GM12878 (cell line): Measurements from ENCODE around the gene SPAG16. TPM values are rescaled to one million over a fixed set of nuclear protein-coding genes. Genes with fewer than 3 reads are reported as not detected.

Experiments used
- ATAC-seq: fragments of 200-7000 bp; cut with Tn5 transposase; 3 replicates; pipeline ENCODE4 v1.9.1; 2020; ENCODE audit warnings: mild to moderate bottlenecking, moderate library complexity
- BruUV-seq: library from RNA; stranded (reverse); fragments of 400-500 nt; replicated peaks from 2 replicates; lab custom pipeline; 2021; lab: Mats Ljungman, UMichigan
- CTCF ChIA-PET: fragments of 300-600 bp; sonication (Branson Sonifier 250); formaldehyde crosslinking; extraction: SDS; loops from one replicate; lab custom pipeline; 2021; ENCODE audit warnings: inconsistent platforms; lab: Yijun Ruan, JAX
- POLR2A ChIA-PET: fragments of 350-600 bp; formaldehyde crosslinking; extraction: SDS; loops from one replicate; lab custom pipeline; 2021; ENCODE audit warnings: inconsistent platforms; lab: Charles Lee
- RAD21 ChIA-PET: fragments of 300-600 bp; sonication (Branson Sonifier 250); formaldehyde crosslinking; loops from one replicate; lab custom pipeline; 2023; ENCODE audit warnings: antibody characterized with exemption; ENCODE audit not compliant: unreplicated experiment; lab: Charles Lee
- SMC1A ChIA-PET: fragments of 300-600 bp; sonication (Branson Sonifier 250); formaldehyde crosslinking; loops from one replicate; lab custom pipeline; 2023; ENCODE audit not compliant: unreplicated experiment, uncharacterized antibody; lab: Charles Lee
- DNase-seq: peaks from one replicate; pipeline ENCODE4 v3.0.0-alpha.2; 2011; ENCODE audit warnings: low read depth, low spot score
- FAIRE-seq: peaks from 3 replicates; lab custom pipeline; 2011; peaks lifted over from hg19 to GRCh38; lab: Jason Lieb, UNC
- H2AFZ ChIP-seq: 2 replicates; pipeline ENCODE4 v1.6.0; 2011; ENCODE audit warnings: low read depth, low read length, control low read depth; ENCODE audit not compliant: control insufficient read depth
- H3K27ac ChIP-seq: 2 replicates; pipeline ENCODE4 v1.5.1; 2011; ENCODE audit warnings: control low read depth; ENCODE audit not compliant: control insufficient read depth, insufficient read depth
- H3K27me3 ChIP-seq, 2 experiments: replicated peaks in 1 of 2; 2 replicates each; pipeline versions ENCODE4 v1.6.0 to v1.6.1; 2011; ENCODE audit warnings: low read length in 1 of 2; ENCODE audit not compliant: control insufficient read depth in 2 of 2, insufficient read depth in 2 of 2
- H3K36me3 ChIP-seq, 2 experiments: 2 replicates each; pipeline ENCODE4 v1.5.1; 2011; ENCODE audit warnings: low read length in 1 of 2; ENCODE audit not compliant: control insufficient read depth in 2 of 2, insufficient read depth in 2 of 2
- H3K4me1 ChIP-seq: 2 replicates; pipeline ENCODE4 v1.6.1; 2011; ENCODE audit warnings: mild to moderate bottlenecking, low read length, moderate library complexity, mixed read lengths; ENCODE audit not compliant: control insufficient read depth, insufficient read depth
- H3K4me2 ChIP-seq: 2 replicates; pipeline ENCODE4 v1.6.0; 2011; ENCODE audit warnings: control low read depth; ENCODE audit not compliant: control insufficient read depth, insufficient read depth
- H3K4me3 ChIP-seq: fragments of 200-600 bp; sonication (generic); 2 replicates; pipeline ENCODE4 v1.5.1; 2016
- H3K79me2 ChIP-seq: 2 replicates; pipeline ENCODE4 v1.6.0; 2011; ENCODE audit warnings: low read length; ENCODE audit not compliant: control insufficient read depth, insufficient read depth
- H3K9ac ChIP-seq: 2 replicates; pipeline ENCODE4 v1.8.0; 2011; ENCODE audit warnings: low read length, control low read depth, mixed read lengths; ENCODE audit not compliant: control insufficient read depth, insufficient read depth
- H3K9me3 ChIP-seq: replicated peaks from 3 replicates; pipeline ENCODE4 v1.5.1; 2011; ENCODE audit warnings: mild to moderate bottlenecking, low read length; ENCODE audit not compliant: control insufficient read depth, insufficient read depth
- H4K20me1 ChIP-seq: 2 replicates; pipeline ENCODE4 v1.6.0; 2011; ENCODE audit not compliant: control insufficient read depth, insufficient read depth
- CHD1 ChIP-seq: IDR thresholded peaks from 2 replicates; pipeline ENCODE4 v1.6.1; 2012; ENCODE audit warnings: low read depth, low read length, improper control_type of control experiment
- EP300 ChIP-seq, 2 experiments: fragments of 150-350 bp in 1 of 2; IDR thresholded peaks; 2 replicates each; pipeline ENCODE4 v1.6.1; 2011 to 2012; ENCODE audit warnings: low read depth in 2 of 2, low read length in 2 of 2, borderline replicate concordance in 1 of 2, improper control_type of control experiment in 1 of 2, inconsistent platforms in 1 of 2; ENCODE audit not compliant: control insufficient read depth in 1 of 2
- MEF2A ChIP-seq: IDR thresholded peaks from 2 replicates; pipeline ENCODE4 v1.6.1; 2011; ENCODE audit warnings: low read depth, mild to moderate bottlenecking, low read length, moderate library complexity; ENCODE audit not compliant: insufficient read depth
- MLLT1 ChIP-seq: fragments of 450-650 bp; IDR thresholded peaks from 2 replicates; pipeline ENCODE4 v1.6.1; 2016; ENCODE audit warnings: mild to moderate bottlenecking
- NFIC ChIP-seq: IDR thresholded peaks from 2 replicates; pipeline ENCODE4 v1.6.1; 2012; ENCODE audit warnings: low read depth, mild to moderate bottlenecking, inconsistent platforms, low read length, moderate library complexity
- REST ChIP-seq: IDR thresholded peaks from 2 replicates; pipeline ENCODE4 v1.6.1; 2012; ENCODE audit warnings: mild to moderate bottlenecking, low read depth, low read length
- SKIL ChIP-seq: fragments of 450-650 bp; IDR thresholded peaks from 2 replicates; pipeline ENCODE4 v1.6.1; 2017; ENCODE audit warnings: mild to moderate bottlenecking, low read depth, inconsistent platforms; ENCODE audit not compliant: poor library complexity, severe bottlenecking
- SP1 ChIP-seq: IDR thresholded peaks from one replicate; pipeline ENCODE4 v1.6.1; 2011; ENCODE audit warnings: low read depth, low read length
- SUPT20H ChIP-seq: IDR thresholded peaks from 2 replicates; pipeline ENCODE4 v1.6.1; 2011; ENCODE audit warnings: low read depth, mild to moderate bottlenecking, low read length, moderate library complexity, borderline replicate concordance; ENCODE audit not compliant: control insufficient read depth
- TAF1 ChIP-seq: IDR thresholded peaks from 2 replicates; pipeline ENCODE4 v1.6.1; 2011; ENCODE audit warnings: mild to moderate bottlenecking, low read depth, low read length, borderline replicate concordance
- TCF12 ChIP-seq: IDR thresholded peaks from 2 replicates; pipeline ENCODE4 v1.6.1; 2011; ENCODE audit warnings: low read depth, mild to moderate bottlenecking, low read length
- USF1 ChIP-seq: IDR thresholded peaks from 2 replicates; pipeline ENCODE4 v1.6.1; 2011; ENCODE audit warnings: borderline replicate concordance, low read depth, mild to moderate bottlenecking, moderate library complexity, mixed read lengths, low read length; ENCODE audit not compliant: insufficient read depth; ENCODE audit errors: extremely low read length
- WGBS: methylation state at CpG from one replicate; pipeline ENCODE4 v1.1.6; 2016; ENCODE audit warnings: low lambda C conversion rate; ENCODE audit not compliant: insufficient replicate concordance, insufficient coverage; ENCODE audit errors: missing lambda C conversion rate; 5-methylcytosine and 5-hydroxymethylcytosine counted together
- in situ Hi-C: fragments of 300-500 bp; cut with MboI; formaldehyde crosslinking; loops from 9 replicates; pipeline ENCODE4 v1.14.3; 2018; ENCODE audit warnings: mixed read lengths
- intact Hi-C: fragments of 100-400 bp; cut with micrococcal nuclease; formaldehyde crosslinking; loops from one replicate; pipeline ENCODE4 v1.14.2; 2022; ENCODE audit not compliant: unreplicated experiment
- polyA plus RNA-seq, 11 experiments: library from polyadenylated mRNA; depleted of rRNA in 4 of 11; unstranded in 6 of 11; stranded (reverse) in 5 of 11; fragments of >200 nt; fragmentation: Nextera tagmentation in 4 of 11; fragmentation: Illumina TruSeq in 1 of 11; extraction: Ambion mirVana in 4 of 11; extraction: Trizol in 1 of 11; gene quantifications; 1 replicate in 1 of 11; 2 replicates in 10 of 11; pipeline versions ENCODE4 v1.2.1 to v1.2.3, GENCODE V29; 2011 to 2016; ENCODE audit warnings: inconsistent platforms in 2 of 11, missing spikeins in 2 of 11, low read depth in 1 of 11
- total RNA-seq, 4 experiments: library from RNA; depleted of rRNA in 3 of 4; stranded (reverse); fragments of >200 nt in 3 of 4; fragmentation: Illumina TruSeq in 1 of 4; extraction: Trizol in 1 of 4; gene quantifications; 2 replicates each; pipeline versions ENCODE4 v1.2.1 to v1.2.3, GENCODE V29; 2013 to 2021

The SPAG16 gene
- total and polyA plus RNA-seq, 10 of the 15 experiments (the other 5 are each of a cell fraction or from before 2014, with no cell fraction given), result 6.0 to 25.0 (median 15.2) TPM

- intact Hi-C loops (loop anchor here (10.0 kb wide), 1 partner anchor 1567 kb away; the partner anchor contains the start of gene BARD1), in situ Hi-C loops (loop anchor here (25.0 kb wide), 1 partner anchor 1500 kb away; no protein-coding TSS in a partner anchor)
- peak overlapping the region; percentile 91 for H3K4me2 ChIP-seq
- POLR2A ChIA-PET, result interaction anchor here (1.7 to 13.8 kb wide), 2 partner anchors 86 to 215 kb away, joined by 7 to 232 read pairs; partner anchors contain the start of gene IKZF2
- RAD21 ChIA-PET, result interaction anchor here (1.0 to 15.7 kb wide), 6 partner anchors 46 to 1569 kb away, joined by 3 to 540 read pairs (median 7); partner anchors contain the start of genes IKZF2 and SPAG16
- H3K9me3 ChIP-seq, result no peaks in the 10 kb centered on the region
- no peaks in the 10 kb centered on the region for H4K20me1 ChIP-seq
- H3K4me3 ChIP-seq, result peak overlapping the region; percentile 71
- no TSS peak for BruUV-seq
- peaks cover 42% of the 10 kb centered on the region for H3K4me1 ChIP-seq
- 0% methylated on average over 2 of the region's 2 CpGs for WGBS
- H3K36me3 ChIP-seq, result no peaks in the 10 kb centered on the region
- H3K27me3 ChIP-seq, result no peaks in the 10 kb centered on the region
- DNase-seq (no peak), ATAC-seq (no peak), FAIRE-seq (no peak)
- H2AFZ ChIP-seq, result no peak overlapping the region
- CTCF ChIA-PET, result interaction anchor here (0.6 to 4.8 kb wide), 3 partner anchors 87 to 388 kb away, joined by 3 to 29 read pairs (median 3); partner anchors contain the start of gene IKZF2
- H3K27ac ChIP-seq, result peak overlapping the region; percentile 98
- H3K9ac ChIP-seq, result peak overlapping the region; percentile 89
- peaks cover 77% of the 10 kb centered on the region for H3K79me2 ChIP-seq
- SMC1A ChIA-PET, result interaction anchor here (14.5 to 15.7 kb wide), 2 partner anchors 82 to 219 kb away, joined by 237 to 467 read pairs; partner anchors contain the start of gene IKZF2
- TF ChIP-seq USF1 (no peak), TCF12 (no peak), REST (no peak), NFIC (peak; percentile 53; the same call in 1 of the 2 replicates), SKIL (peak; percentile 21), MEF2A (no peak), MLLT1 (peak; percentile 98), CHD1 (peak; percentile 86; the same call in 1 of the 2 replicates), TAF1 (peak; percentile 38; the same call in 1 of the 2 replicates), EP300 (IDR thresholded peaks at IDR 0.05; ENCODE audit: borderline replicate concordance in 1 of 2, control insufficient read depth in 1 of 2, low read depth in 2 of 2, low read length in 2 of 2) (no peak), SP1 (no peak), SUPT20H (no peak)
These were observed 46.5 kb upstream of the SPAG16 start for GRCh38 chr2:213237787-213238186.
